Fibroblast of lung (primary cell): ENCODE data around the gene HLA-DRB5. TPM values are rescaled to one million over a fixed set of nuclear protein-coding genes. Genes with fewer than 3 reads are reported as not detected.

ENCODE experiments used
- DNase-seq, 2 donors: peaks; one replicate each; pipeline versions ENCODE4 v3.0.0 to v3.0.0-alpha.2; 2010; ENCODE audit warnings: low read depth in 2 of 2
- H2AFZ ChIP-seq: 2 replicates; pipeline ENCODE4 v1.5.1; 2012; ENCODE audit warnings: low read length, control low read depth, inconsistent platforms
- H3K27ac ChIP-seq: 2 replicates; pipeline ENCODE4 v1.5.1; 2011; ENCODE audit warnings: low read length, control low read depth; ENCODE audit not compliant: insufficient read depth
- H3K27me3 ChIP-seq: 2 replicates; pipeline ENCODE4 v1.5.1; 2011; ENCODE audit warnings: mild to moderate bottlenecking, low read length; ENCODE audit not compliant: control insufficient read depth, insufficient read depth
- H3K36me3 ChIP-seq: 2 replicates; pipeline ENCODE4 v1.5.1; 2011; ENCODE audit warnings: low read length; ENCODE audit not compliant: control insufficient read depth, insufficient read depth
- H3K4me1 ChIP-seq: 2 replicates; pipeline ENCODE4 v1.5.1; 2011; ENCODE audit warnings: low read length; ENCODE audit not compliant: control insufficient read depth, insufficient read depth; ENCODE audit errors: extremely low read depth
- H3K4me2 ChIP-seq: 2 replicates; pipeline ENCODE4 v1.5.1; 2011; ENCODE audit warnings: low read length, control low read depth; ENCODE audit not compliant: insufficient read depth; ENCODE audit errors: extremely low read depth
- H3K4me3 ChIP-seq, 4 experiments: fragments of 200-600 bp in 1 of 4; sonication (generic) in 1 of 4; replicated peaks in 1 of 4; 2 replicates each; pipeline ENCODE4 v1.5.1; 2011 to 2016; ENCODE audit warnings: low read length in 4 of 4, low read depth in 3 of 4, mild to moderate bottlenecking in 3 of 4, control low read depth in 2 of 4, inconsistent platforms in 1 of 4, mixed read lengths in 1 of 4; ENCODE audit not compliant: insufficient read depth in 1 of 4; ENCODE audit errors: control extremely low read depth in 1 of 4
- H3K79me2 ChIP-seq: 2 replicates; pipeline ENCODE4 v1.5.1; 2012; ENCODE audit warnings: mild to moderate bottlenecking, low read length, inconsistent platforms; ENCODE audit not compliant: control insufficient read depth, insufficient read depth
- H3K9ac ChIP-seq: 2 replicates; pipeline ENCODE4 v1.5.1; 2011; ENCODE audit warnings: mild to moderate bottlenecking, low read length, control low read depth; ENCODE audit not compliant: insufficient read depth
- H3K9me3 ChIP-seq: 2 replicates; pipeline ENCODE4 v1.5.1; 2012; ENCODE audit warnings: low read depth, low read length; ENCODE audit not compliant: control insufficient read depth, insufficient read depth
- H4K20me1 ChIP-seq: 2 replicates; pipeline ENCODE4 v1.5.1; 2011; ENCODE audit warnings: low read length; ENCODE audit not compliant: control insufficient read depth, insufficient read depth; ENCODE audit errors: extremely low read depth
- CTCF ChIP-seq, 2 donors: IDR thresholded peaks in 1 of 2; conservative IDR thresholded peaks in 1 of 2; 1 replicate in 1 of 2; 2 replicates in 1 of 2; pipeline ENCODE4 v1.5.1; 2011 to 2012; ENCODE audit warnings: low read length in 2 of 2, control low read depth in 1 of 2, inconsistent platforms in 1 of 2, low read depth in 1 of 2, mild to moderate bottlenecking in 1 of 2
- EZH2 ChIP-seq: IDR thresholded peaks from 2 replicates; pipeline ENCODE4 v1.5.1; 2012; ENCODE audit warnings: low read length, control low read depth, mild to moderate bottlenecking; ENCODE audit errors: missing control alignments
- polyA plus RNA-seq, 2 donors: library from polyadenylated mRNA; depleted of rRNA in 1 of 2; stranded (reverse) in 1 of 2; unstranded in 1 of 2; fragments of >200 nt; gene quantifications; 2 replicates each; pipeline ENCODE4 v1.2.1, GENCODE V29; 2011 to 2012; ENCODE audit warnings: missing spikeins in 1 of 2
- total RNA-seq: library from RNA; depleted of rRNA; stranded (reverse); fragments of >200 nt; gene quantifications from 2 replicates; pipeline ENCODE4 v1.2.1, GENCODE V29; 2014

Gene HLA-DRB5
- total and polyA plus RNA-seq, 2 donors (not counting 1 experiment from before 2014, with no cell fraction given): not detected

GRCh38 chr6:32491700-32492099 lies 38.4 kb downstream of the HLA-DRB5 start:
- H2AFZ ChIP-seq: no peak overlapping the region
- no peak overlapping the region for H3K9ac ChIP-seq
- DNase-seq: no peak
- H4K20me1 ChIP-seq: no peaks in the 10 kb centered on the region
- no peaks in the 10 kb centered on the region for H3K4me1 ChIP-seq
- no peaks in the 10 kb centered on the region for H3K36me3 ChIP-seq
- TF ChIP-seq EZH2: no peak
- no peak for TF ChIP-seq CTCF (conservative IDR thresholded peaks at IDR 0.05 in 1 of 2, IDR thresholded peaks at IDR 0.05 in 1 of 2; ENCODE audit: low read depth in 1 of 2, low read length in 2 of 2)
- no peaks in the 10 kb centered on the region for H3K27me3 ChIP-seq
- H3K79me2 ChIP-seq: no peaks in the 10 kb centered on the region
- H3K27ac ChIP-seq: no peak overlapping the region
- H3K4me3 ChIP-seq: no peak overlapping the region
- no peak overlapping the region for H3K4me2 ChIP-seq
- H3K9me3 ChIP-seq: no peaks in the 10 kb centered on the region

GRCh38 chr6:32488083-32488482 lies 42.0 kb downstream of the HLA-DRB5 start:
- Histone ChIP-seq H3K9me3 (no peaks in the 10 kb centered on the region), H3K36me3 (no peaks in the 10 kb centered on the region)
- DNase-seq: no peak

DNA sequence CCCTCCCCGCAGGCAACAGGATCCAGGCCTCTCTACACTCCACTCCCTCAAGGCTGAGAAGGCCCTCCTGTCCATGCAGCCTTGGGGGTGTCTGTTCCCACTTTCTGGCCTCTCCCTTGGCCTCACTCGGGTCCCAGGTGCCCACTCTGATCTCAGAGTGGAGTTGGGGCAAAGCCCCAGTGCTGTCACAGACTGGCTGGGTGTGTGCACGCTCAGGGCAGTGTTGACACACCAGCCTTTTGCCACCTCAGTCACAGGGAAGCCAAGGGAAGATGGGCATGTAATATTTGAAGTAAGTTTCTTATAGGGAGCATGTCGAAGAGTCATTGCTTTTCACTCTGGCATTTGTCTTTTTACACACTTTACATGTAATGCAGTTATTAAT lies 45.5 kb downstream of the HLA-DRB5 start:
- H3K4me2 ChIP-seq: no peak overlapping the region
- H3K9me3 ChIP-seq: no peaks in the 10 kb centered on the region
- H3K27me3 ChIP-seq: no peaks in the 10 kb centered on the region
- no peak overlapping the region for H3K9ac ChIP-seq
- TF ChIP-seq CTCF (conservative IDR thresholded peaks at IDR 0.05 in 1 of 2, IDR thresholded peaks at IDR 0.05 in 1 of 2; ENCODE audit: low read depth in 1 of 2, low read length in 2 of 2) (no peak), EZH2 (no peak)
- H3K79me2 ChIP-seq: no peaks in the 10 kb centered on the region
- H3K27ac ChIP-seq: no peak overlapping the region
- H2AFZ ChIP-seq: no peak overlapping the region
- no peaks in the 10 kb centered on the region for H4K20me1 ChIP-seq
- no peak overlapping the region for H3K4me3 ChIP-seq
- DNase-seq: no peak
- no peaks in the 10 kb centered on the region for H3K4me1 ChIP-seq
- H3K36me3 ChIP-seq: no peaks in the 10 kb centered on the region

More at GRCh38 chr6:32488083-32488482, 42.0 kb downstream of the HLA-DRB5 start:
- Histone ChIP-seq H3K27ac (no peak overlapping the region), H2AFZ (no peak overlapping the region), H3K4me1 (no peaks in the 10 kb centered on the region), H3K9ac (no peak overlapping the region), H3K4me2 (no peak overlapping the region), H4K20me1 (no peaks in the 10 kb centered on the region), H3K27me3 (no peaks in the 10 kb centered on the region), H3K4me3 (no peak overlapping the region), H3K79me2 (no peaks in the 10 kb centered on the region)
- TF ChIP-seq EZH2 (no peak), CTCF (conservative IDR thresholded peaks at IDR 0.05 in 1 of 2, IDR thresholded peaks at IDR 0.05 in 1 of 2; ENCODE audit: low read depth in 1 of 2, low read length in 2 of 2) (no peak)
